Measurements from ENCODE around the gene OR6X1. TPM values are rescaled to one million over a fixed set of nuclear protein-coding genes. Genes with fewer than 3 reads are reported as not detected.

OR6X1 gene
- total and polyA plus RNA-seq, 9 of the 15 experiments (the other 6 are each of a cell fraction or from before 2014, with no cell fraction given): not detected

DNA sequence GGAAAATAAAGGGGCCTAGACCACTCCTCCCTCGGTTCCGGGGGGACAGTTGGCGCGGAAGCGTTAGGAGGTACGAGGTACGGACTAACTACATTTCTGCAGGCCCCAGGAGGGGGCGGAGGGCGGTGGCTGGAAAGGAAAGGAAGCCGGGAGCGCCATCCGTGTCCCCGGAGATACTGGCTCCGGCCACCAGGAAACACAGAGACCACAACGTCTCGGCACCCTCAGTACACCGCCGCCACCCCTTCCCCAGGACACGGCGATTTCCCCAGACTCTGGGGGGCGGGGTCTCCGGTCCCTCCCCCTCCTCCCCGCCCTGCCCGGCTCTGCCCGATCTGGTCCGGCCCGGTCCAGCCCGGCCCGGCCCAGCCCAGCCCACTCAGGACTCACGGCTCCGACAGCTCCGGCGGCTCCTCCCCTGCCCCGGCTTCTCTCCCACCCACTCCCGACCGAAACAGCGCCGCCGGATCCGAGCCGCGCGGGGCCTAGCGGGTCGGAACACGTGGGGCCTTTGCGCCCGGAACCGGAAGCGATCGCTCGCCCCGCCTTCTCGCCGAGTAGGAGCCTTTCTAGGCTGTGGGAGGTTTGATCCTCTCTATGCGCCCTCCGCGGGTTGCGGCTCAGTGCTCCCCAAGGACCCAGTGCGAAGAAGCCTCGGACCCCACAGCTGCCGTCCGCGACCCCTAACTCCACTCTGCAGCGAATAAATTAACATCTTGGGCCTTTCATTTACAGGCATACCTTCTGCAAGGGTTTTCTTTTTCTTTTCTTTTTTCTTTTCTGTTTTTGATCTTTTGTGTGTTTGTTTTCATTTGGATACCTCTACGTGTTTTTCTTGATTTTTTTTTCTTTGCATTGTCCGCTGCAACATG, 12.9 kb downstream of the OR6X1 start, which contains the start of gene ZNF202 (continued):
- 0 out of 2 replicates have a peak, but pooled peaks have one; percentile 11 for TF ChIP-seq BHLHE40 (IDR thresholded peaks at IDR 0.05; ENCODE audit: low read length)
- no peak for TF ChIP-seq TCF3 (CRISPR knock-in tag; IDR thresholded peaks at IDR 0.05)
- TF ChIP-seq CEBPG (CRISPR knock-in tag; IDR thresholded peaks at IDR 0.05): no peak
- no peak for TF ChIP-seq CEBPG (tag; conservative IDR thresholded peaks at IDR 0.05 in 1 of 2, IDR thresholded peaks at IDR 0.05 in 1 of 2)
- TF ChIP-seq POLR3G (IDR thresholded peaks at IDR 0.05; ENCODE audit: extremely low read depth, insufficient read length, insufficient replicate concordance): no peak
- TF ChIP-seq CBX3 (IDR thresholded peaks at IDR 0.05; ENCODE audit: borderline replicate concordance in 1 of 2, low read length in 2 of 2): no peak
- TF ChIP-seq ZNF263 (CRISPR knock-in tag; IDR thresholded peaks at IDR 0.05; ENCODE audit: borderline replicate concordance): peak; percentile 88
- TF ChIP-seq, protein P1, sequence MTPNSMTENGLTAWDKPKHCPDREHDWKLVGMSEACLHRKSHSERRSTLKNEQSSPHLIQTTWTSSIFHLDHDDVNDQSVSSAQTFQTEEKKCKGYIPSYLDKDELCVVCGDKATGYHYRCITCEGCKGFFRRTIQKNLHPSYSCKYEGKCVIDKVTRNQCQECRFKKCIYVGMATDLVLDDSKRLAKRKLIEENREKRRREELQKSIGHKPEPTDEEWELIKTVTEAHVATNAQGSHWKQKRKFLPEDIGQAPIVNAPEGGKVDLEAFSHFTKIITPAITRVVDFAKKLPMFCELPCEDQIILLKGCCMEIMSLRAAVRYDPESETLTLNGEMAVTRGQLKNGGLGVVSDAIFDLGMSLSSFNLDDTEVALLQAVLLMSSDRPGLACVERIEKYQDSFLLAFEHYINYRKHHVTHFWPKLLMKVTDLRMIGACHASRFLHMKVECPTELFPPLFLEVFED (CRISPR knock-in tag; conservative IDR thresholded peaks at IDR 0.05): no peak
- no peak for TF ChIP-seq DNMT1 (IDR thresholded peaks at IDR 0.05)
- TF ChIP-seq NFIX (CRISPR knock-in tag; IDR thresholded peaks at IDR 0.05; ENCODE audit: low read depth): no peak
- TF ChIP-seq, protein P2, sequence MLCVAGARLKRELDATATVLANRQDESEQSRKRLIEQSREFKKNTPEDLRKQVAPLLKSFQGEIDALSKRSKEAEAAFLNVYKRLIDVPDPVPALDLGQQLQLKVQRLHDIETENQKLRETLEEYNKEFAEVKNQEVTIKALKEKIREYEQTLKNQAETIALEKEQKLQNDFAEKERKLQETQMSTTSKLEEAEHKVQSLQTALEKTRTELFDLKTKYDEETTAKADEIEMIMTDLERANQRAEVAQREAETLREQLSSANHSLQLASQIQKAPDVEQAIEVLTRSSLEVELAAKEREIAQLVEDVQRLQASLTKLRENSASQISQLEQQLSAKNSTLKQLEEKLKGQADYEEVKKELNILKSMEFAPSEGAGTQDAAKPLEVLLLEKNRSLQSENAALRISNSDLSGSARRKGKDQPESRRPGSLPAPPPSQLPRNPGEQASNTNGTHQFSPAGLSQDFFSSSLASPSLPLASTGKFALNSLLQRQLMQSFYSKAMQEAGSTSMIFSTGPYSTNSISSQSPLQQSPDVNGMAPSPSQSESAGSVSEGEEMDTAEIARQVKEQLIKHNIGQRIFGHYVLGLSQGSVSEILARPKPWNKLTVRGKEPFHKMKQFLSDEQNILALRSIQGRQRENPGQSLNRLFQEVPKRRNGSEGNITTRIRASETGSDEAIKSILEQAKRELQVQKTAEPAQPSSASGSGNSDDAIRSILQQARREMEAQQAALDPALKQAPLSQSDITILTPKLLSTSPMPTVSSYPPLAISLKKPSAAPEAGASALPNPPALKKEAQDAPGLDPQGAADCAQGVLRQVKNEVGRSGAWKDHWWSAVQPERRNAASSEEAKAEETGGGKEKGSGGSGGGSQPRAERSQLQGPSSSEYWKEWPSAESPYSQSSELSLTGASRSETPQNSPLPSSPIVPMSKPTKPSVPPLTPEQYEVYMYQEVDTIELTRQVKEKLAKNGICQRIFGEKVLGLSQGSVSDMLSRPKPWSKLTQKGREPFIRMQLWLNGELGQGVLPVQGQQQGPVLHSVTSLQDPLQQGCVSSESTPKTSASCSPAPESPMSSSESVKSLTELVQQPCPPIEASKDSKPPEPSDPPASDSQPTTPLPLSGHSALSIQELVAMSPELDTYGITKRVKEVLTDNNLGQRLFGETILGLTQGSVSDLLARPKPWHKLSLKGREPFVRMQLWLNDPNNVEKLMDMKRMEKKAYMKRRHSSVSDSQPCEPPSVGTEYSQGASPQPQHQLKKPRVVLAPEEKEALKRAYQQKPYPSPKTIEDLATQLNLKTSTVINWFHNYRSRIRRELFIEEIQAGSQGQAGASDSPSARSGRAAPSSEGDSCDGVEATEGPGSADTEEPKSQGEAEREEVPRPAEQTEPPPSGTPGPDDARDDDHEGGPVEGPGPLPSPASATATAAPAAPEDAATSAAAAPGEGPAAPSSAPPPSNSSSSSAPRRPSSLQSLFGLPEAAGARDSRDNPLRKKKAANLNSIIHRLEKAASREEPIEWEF (CRISPR knock-in tag; IDR thresholded peaks at IDR 0.05): no peak
- TF ChIP-seq, protein P3, sequence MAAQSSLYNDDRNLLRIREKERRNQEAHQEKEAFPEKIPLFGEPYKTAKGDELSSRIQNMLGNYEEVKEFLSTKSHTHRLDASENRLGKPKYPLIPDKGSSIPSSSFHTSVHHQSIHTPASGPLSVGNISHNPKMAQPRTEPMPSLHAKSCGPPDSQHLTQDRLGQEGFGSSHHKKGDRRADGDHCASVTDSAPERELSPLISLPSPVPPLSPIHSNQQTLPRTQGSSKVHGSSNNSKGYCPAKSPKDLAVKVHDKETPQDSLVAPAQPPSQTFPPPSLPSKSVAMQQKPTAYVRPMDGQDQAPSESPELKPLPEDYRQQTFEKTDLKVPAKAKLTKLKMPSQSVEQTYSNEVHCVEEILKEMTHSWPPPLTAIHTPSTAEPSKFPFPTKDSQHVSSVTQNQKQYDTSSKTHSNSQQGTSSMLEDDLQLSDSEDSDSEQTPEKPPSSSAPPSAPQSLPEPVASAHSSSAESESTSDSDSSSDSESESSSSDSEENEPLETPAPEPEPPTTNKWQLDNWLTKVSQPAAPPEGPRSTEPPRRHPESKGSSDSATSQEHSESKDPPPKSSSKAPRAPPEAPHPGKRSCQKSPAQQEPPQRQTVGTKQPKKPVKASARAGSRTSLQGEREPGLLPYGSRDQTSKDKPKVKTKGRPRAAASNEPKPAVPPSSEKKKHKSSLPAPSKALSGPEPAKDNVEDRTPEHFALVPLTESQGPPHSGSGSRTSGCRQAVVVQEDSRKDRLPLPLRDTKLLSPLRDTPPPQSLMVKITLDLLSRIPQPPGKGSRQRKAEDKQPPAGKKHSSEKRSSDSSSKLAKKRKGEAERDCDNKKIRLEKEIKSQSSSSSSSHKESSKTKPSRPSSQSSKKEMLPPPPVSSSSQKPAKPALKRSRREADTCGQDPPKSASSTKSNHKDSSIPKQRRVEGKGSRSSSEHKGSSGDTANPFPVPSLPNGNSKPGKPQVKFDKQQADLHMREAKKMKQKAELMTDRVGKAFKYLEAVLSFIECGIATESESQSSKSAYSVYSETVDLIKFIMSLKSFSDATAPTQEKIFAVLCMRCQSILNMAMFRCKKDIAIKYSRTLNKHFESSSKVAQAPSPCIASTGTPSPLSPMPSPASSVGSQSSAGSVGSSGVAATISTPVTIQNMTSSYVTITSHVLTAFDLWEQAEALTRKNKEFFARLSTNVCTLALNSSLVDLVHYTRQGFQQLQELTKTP (IDR thresholded peaks at IDR 0.05; ENCODE audit: low read depth in 1 of 2, partially characterized antibody in 2 of 2): no peak
- TF ChIP-seq ZNF133 (CRISPR knock-in tag; IDR thresholded peaks at IDR 0.05): no peak
- peak; percentile 86 for TF ChIP-seq POLR2A (conservative IDR thresholded peaks at IDR 0.05)
- TF ChIP-seq RAD21 (CRISPR knock-in tag; conservative IDR thresholded peaks at IDR 0.05 in 1 of 2, IDR thresholded peaks at IDR 0.05 in 1 of 2): no peak
- TF ChIP-seq ZNF707 (CRISPR knock-in tag; conservative IDR thresholded peaks at IDR 0.05): no peak

All from K562 (cell line).